ENCODE results near the gene TSSK6.
A peak's percentile ranks its signal among the peaks of the same experiment; 100 is the strongest.

The TSSK6 gene

DNA sequence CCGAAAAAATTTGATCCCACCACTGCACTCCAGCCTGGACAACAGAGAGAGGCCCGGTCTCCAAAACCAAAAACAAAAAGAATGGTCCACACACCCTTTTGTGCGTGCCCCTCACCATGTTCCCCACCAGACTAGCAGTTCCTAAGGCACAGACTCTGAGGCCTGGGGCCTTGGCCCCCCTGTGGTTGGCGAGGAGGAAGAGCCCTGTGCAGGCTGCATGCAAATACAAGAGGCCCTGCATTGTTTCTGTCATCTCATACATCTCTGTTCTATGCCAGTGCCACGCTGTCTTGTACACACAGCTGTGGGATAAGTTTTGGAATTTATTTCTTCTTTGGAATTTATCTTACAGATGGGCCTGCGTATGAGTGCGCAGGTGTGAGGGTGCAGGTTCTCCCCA lies 8.7 kb upstream of the TSSK6 start:
- TF ChIP-seq, protein P1, sequence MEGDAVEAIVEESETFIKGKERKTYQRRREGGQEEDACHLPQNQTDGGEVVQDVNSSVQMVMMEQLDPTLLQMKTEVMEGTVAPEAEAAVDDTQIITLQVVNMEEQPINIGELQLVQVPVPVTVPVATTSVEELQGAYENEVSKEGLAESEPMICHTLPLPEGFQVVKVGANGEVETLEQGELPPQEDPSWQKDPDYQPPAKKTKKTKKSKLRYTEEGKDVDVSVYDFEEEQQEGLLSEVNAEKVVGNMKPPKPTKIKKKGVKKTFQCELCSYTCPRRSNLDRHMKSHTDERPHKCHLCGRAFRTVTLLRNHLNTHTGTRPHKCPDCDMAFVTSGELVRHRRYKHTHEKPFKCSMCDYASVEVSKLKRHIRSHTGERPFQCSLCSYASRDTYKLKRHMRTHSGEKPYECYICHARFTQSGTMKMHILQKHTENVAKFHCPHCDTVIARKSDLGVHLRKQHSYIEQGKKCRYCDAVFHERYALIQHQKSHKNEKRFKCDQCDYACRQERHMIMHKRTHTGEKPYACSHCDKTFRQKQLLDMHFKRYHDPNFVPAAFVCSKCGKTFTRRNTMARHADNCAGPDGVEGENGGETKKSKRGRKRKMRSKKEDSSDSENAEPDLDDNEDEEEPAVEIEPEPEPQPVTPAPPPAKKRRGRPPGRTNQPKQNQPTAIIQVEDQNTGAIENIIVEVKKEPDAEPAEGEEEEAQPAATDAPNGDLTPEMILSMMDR (IDR thresholded peaks at IDR 0.05; ENCODE audit: low read depth, low read length) = no peak
- no peak for DNase-seq (ENCODE audit: extremely low read depth, low read depth)

DNA sequence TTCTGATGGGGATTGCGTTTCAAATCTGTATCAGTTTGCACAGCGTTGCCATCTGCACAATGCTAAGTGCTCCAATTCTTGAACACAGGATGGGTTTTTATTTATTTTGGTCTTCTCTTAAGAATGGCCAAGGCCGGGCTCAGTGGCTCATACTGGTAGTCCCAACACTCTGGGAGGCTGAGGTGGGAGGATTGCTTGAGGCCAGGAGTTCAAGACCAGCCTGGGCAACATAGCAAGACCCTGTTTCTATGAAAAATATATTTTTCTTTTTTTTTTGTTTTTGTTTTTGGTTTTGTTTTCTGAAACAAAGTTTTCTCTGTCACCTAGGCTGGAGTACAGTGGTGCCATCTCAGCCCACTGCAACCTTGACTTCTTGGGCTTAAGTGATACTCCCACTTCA lies 7.8 kb upstream of the TSSK6 start:
- TF ChIP-seq, protein P1 (IDR thresholded peaks at IDR 0.05; ENCODE audit: low read depth, low read length) = no peak
- no peak for DNase-seq (ENCODE audit: extremely low read depth, low read depth)

DNA sequence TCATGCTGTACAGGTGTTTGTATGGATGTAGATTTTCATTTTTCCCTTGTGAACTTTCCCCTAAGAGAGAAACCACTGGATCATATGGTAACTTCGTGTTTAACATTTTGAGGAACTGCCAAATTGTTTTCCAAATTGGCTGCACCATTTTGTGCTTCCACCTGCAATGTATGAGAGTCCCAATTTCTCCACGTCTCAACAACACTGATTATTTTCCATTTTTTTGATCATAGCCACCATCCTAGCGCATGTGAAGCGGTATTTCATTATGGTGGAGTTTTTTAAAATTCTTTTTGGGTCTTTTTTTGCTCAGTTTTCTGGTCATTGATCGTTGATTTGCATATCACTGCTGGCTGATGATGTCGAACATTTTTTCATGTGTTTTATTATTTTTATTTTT lies 5.6 kb upstream of the TSSK6 start:
- TF ChIP-seq, protein P1 (IDR thresholded peaks at IDR 0.05; ENCODE audit: low read depth, low read length) = no peak
- no peak for DNase-seq (ENCODE audit: extremely low read depth, low read depth)

DNA sequence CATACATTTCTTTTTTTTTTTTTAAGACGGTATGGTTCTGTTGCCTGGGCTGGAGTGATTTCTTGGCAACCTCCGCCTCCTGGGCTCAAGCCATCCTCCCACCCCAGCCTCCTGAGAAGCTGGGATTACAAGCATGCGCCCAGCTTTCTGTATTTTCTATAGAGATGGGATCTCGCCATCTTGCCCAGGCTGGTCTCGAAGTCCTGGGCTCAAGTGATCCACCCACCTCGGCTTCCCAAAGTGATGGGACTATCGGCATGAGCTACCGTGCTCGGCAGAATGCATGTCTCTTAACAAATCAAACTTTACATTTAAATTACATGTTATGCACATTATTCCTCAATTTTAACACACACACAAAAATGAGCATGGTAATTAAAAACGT lies 1.9 kb upstream of the TSSK6 start:
- TF ChIP-seq, protein P1 (IDR thresholded peaks at IDR 0.05; ENCODE audit: low read depth, low read length) = no peak
- no peak for DNase-seq (ENCODE audit: extremely low read depth, low read depth)

DNA sequence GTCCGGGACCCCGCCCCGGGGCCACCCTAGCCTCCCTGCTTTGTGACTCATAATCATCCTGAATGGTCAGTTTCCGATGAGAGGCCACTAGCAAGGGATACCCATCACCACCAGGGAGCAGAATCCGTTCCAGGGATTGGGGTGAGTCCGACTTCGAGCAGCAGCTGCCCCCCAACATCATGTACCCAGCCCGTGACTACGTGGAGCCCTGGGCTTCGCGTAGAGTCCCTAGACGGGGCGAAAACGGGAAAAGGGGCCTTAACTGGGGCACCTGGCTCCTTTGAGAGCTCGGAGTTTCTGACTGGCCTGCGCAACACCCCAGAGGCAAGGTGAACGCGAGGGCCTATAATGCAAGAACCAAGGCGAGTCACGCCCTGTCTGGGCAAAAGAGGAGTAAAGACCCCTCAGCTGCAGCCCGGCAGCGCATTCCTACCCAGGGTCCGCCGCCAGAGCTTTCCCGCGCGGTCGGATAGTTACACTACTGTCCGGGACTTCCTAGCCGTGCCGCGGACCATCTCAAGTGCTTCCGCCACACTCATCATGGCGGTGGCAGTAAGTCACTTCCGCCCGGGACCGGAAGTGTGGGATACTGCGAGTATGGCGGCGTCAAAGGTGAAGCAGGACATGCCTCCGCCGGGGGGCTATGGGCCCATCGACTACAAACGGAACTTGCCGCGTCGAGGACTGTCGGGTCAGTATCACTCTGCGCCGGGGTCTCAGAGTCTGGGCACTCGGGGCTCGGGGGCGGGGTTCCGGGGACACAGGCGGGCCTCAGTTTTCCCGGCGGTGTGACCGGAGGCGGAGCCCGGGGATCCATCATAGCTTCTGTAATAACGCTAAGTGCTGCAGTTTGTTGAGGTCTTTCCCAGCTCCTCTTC lies 533 bp upstream of the TSSK6 start, which contains the start of gene NDUFA13:
TSS of gene NDUFA13 (plus strand) at position 584 of the 878 bp plus-strand sequence. CDS start at position 598, 14 bp downstream.
- TF ChIP-seq, protein P1 (IDR thresholded peaks at IDR 0.05; ENCODE audit: low read depth, low read length) = peak; percentile 8; the same call in 1 of the 2 replicates
- DNase-seq (ENCODE audit: extremely low read depth, low read depth) = peak; percentile 70

DNA sequence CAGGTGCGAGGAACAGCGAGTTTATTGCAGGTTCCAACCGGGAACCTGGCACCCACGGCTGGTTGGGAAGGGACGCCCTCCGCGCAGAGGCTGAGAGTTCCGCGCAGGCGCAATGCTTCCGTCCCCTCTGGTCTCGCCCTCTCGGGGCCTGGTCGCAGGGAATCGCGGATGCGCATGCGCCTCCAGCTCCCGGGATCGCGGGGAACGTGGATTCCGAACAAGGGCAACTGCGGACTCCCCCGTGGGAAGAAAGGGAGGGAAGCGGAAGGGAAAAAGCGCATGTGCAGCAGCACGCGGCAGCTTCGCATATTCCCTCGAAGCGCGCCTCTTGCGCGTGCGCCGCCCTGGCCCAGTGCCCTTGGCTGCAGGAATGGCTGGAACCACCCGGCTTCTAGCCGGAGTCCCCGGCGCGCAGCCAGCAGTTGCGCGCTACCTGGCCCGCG lies 1.1 kb downstream of the TSSK6 start:
- peak; percentile 29 for DNase-seq (ENCODE audit: extremely low read depth, low read depth)

DNA sequence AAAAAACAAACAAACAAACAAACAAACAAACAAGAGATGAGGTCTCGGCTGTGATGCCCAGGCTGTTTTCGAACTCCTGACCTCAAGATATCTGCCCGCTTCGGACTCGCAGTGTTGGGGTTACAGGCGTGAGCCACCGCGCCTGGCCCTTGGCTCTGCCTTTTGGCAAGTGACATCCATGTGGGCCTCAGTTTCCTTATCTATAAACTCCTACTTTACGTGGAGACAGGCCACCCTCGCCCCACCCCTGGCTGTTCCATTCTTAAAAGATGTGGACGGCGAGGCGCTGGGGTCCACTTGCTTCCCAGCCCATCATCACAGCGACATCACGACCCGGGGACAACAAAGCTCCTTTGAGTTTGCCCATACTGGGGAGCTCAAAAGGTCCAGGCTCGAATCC lies 1.7 kb downstream of the TSSK6 start:
- DNase-seq (ENCODE audit: extremely low read depth, low read depth) = no peak
- TF ChIP-seq, protein P1 (IDR thresholded peaks at IDR 0.05; ENCODE audit: low read depth, low read length) = no peak

More for the DNA sequence above, 1.1 kb downstream of the TSSK6 start:
- TF ChIP-seq, protein P1 (IDR thresholded peaks at IDR 0.05; ENCODE audit: low read depth, low read length) = no peak
